Stimulated activated CD4-positive, alpha-beta T cell treated with anti-CD3 and anti-CD28 coated beads, Interleukin-12 subunit alpha, Interleukin-12 subunit beta, amount 100 ng/mL, for 24 hours (primary cell): Measurements from ENCODE around the gene PDCD7.
"Not testable (repeated sequence)": the region's sequence is repeated elsewhere in the genome, so short reads cannot be mapped to it uniquely, and the experiment has no call there.

Source experiments
- DNase-seq, 2 experiments: peaks; one replicate each; pipeline ENCODE4 v3.0.0-alpha.2; 2020; ENCODE audit warnings: low read depth in 2 of 2

PDCD7 gene

GRCh38 chr15:65074946-65075345, 58.7 kb downstream of the PDCD7 start:
- DNase-seq = not testable (repeated sequence)

- DNase-seq = no peak
These were observed 61.0 kb downstream of the PDCD7 start for GRCh38 chr15:65072617-65073016.

GRCh38 chr15:65072027-65072426, 61.6 kb downstream of the PDCD7 start:
- DNase-seq = no peak

- DNase-seq = no peak
These were observed 62.2 kb downstream of the PDCD7 start for GRCh38 chr15:65071381-65071811.

- DNase-seq = no peak
These were observed 63.6 kb downstream of the PDCD7 start for GRCh38 chr15:65069779-65070546.

- DNase-seq = no peak
These were observed 64.4 kb downstream of the PDCD7 start for GRCh38 chr15:65069179-65069578.

GRCh38 chr15:65068403-65068788, 65.2 kb downstream of the PDCD7 start:
- DNase-seq = no peak

GRCh38 chr15:65067645-65068402, 65.8 kb downstream of the PDCD7 start, which contains the start of gene RASL12:
Gene RASL12, minus strand, starts transcription at chr15:65067991. Its CDS starts 156 bp downstream, at chr15:65067835.
- DNase-seq = no peak
